K562 (cell line): ENCODE data around the gene B4GALT1. TPM values are rescaled to one million over a fixed set of nuclear protein-coding genes. Genes with fewer than 3 reads are reported as not detected.

Source experiments
- ATF4 ChIP-seq: fragments of 450-650 bp; formaldehyde crosslinking; IDR thresholded peaks from 2 replicates; pipeline ENCODE4 v1.4.0; 2022; ENCODE audit warnings: mild to moderate bottlenecking, moderate library complexity
- CEBPB ChIP-seq: fragments of 450-650 bp; IDR thresholded peaks from 2 replicates; pipeline ENCODE4 v1.6.1; 2016; ENCODE audit warnings: missing genetic modification characterization, missing compliant biosample characterization
- ELK1 ChIP-seq: sonication (generic); formaldehyde crosslinking; IDR thresholded peaks from 2 replicates; pipeline ENCODE4 v1.8.1; 2022; ENCODE audit warnings: missing genetic modification reagents
- HDAC8 ChIP-seq: fragments of 450-650 bp; IDR thresholded peaks from 2 replicates; pipeline ENCODE4 v1.6.1; 2016; ENCODE audit warnings: mild to moderate bottlenecking, missing genetic modification characterization, moderate library complexity, missing compliant biosample characterization
- IRF9 ChIP-seq: fragments of 450-650 bp; IDR thresholded peaks from 2 replicates; pipeline ENCODE4 v1.6.1; 2016; ENCODE audit warnings: missing biosample characterization, missing genetic modification characterization
- JUND ChIP-seq, 2 experiments: IDR thresholded peaks; 2 replicates in 1 of 2; 3 replicates in 1 of 2; pipeline ENCODE4 v1.6.1; 2011; ENCODE audit warnings: borderline replicate concordance in 2 of 2, low read depth in 2 of 2, low read length in 2 of 2, improper control_type of control experiment in 1 of 2, missing biosample characterization in 1 of 2, missing genetic modification characterization in 1 of 2, missing genetic modification reagents in 1 of 2
- NCOA4 ChIP-seq: fragments of 450-650 bp; IDR thresholded peaks from 2 replicates; pipeline ENCODE4 v1.6.1; 2018; ENCODE audit warnings: mild to moderate bottlenecking; ENCODE audit not compliant: partially characterized antibody
- NRF1 ChIP-seq, 2 experiments: fragments of 450-650 bp; IDR thresholded peaks in 1 of 2; conservative IDR thresholded peaks in 1 of 2; 2 replicates each; pipeline ENCODE4 v1.6.1; 2014; ENCODE audit warnings: mild to moderate bottlenecking in 2 of 2
- RAD21 ChIP-seq, 2 experiments: fragments of 250-450 bp in 1 of 2; fragments of 450-650 bp in 1 of 2; sonication (Bioruptor Pico) in 1 of 2; formaldehyde crosslinking in 1 of 2; IDR thresholded peaks in 1 of 2; conservative IDR thresholded peaks in 1 of 2; 2 replicates each; pipeline versions ENCODE4 v1.4.0 to v1.8.0; 2020 to 2022; ENCODE audit warnings: mild to moderate bottlenecking in 2 of 2, moderate library complexity in 1 of 2
- RB1 ChIP-seq: fragments of 450-650 bp; IDR thresholded peaks from 2 replicates; pipeline ENCODE4 v1.6.1; 2017; ENCODE audit warnings: low read depth, mild to moderate bottlenecking
- SIN3A ChIP-seq, 2 experiments: fragments of 150-350 bp in 1 of 2; IDR thresholded peaks; 2 replicates each; pipeline ENCODE4 v1.6.1; 2011 to 2016; ENCODE audit warnings: borderline replicate concordance in 2 of 2, low read depth in 2 of 2, low read length in 2 of 2, mild to moderate bottlenecking in 2 of 2, moderate library complexity in 2 of 2; ENCODE audit not compliant: control insufficient read depth in 1 of 2
- SOX6 ChIP-seq: fragments of 450-650 bp; IDR thresholded peaks from 2 replicates; pipeline ENCODE4 v1.6.1; 2014; ENCODE audit warnings: mild to moderate bottlenecking
- TBL1XR1 ChIP-seq, 2 experiments: IDR thresholded peaks; 2 replicates each; pipeline ENCODE4 v1.6.1; 2012; ENCODE audit warnings: improper control_type of control experiment in 2 of 2, low read length in 2 of 2, mild to moderate bottlenecking in 1 of 2
- TRIM25 ChIP-seq: fragments of 450-650 bp; IDR thresholded peaks from 2 replicates; pipeline ENCODE4 v1.7.0; 2016; ENCODE audit warnings: borderline replicate concordance
- TRIM28 ChIP-seq: fragments of 450-650 bp; IDR thresholded peaks from 2 replicates; pipeline ENCODE4 v1.6.1; 2017
- polyA plus RNA-seq, 8 experiments: library from polyadenylated mRNA; depleted of rRNA in 4 of 8; stranded (reverse) in 5 of 8; unstranded in 3 of 8; fragments of >200 nt; fragmentation: Nextera tagmentation in 2 of 8; fragmentation: Illumina TruSeq in 1 of 8; extraction: Ambion mirVana in 2 of 8; extraction: Trizol in 1 of 8; gene quantifications; 2 replicates each; pipeline versions ENCODE4 v1.2.1 to v1.2.3, GENCODE V29; 2011 to 2014; ENCODE audit warnings: inconsistent platforms in 1 of 8, missing spikeins in 1 of 8
- total RNA-seq, 7 experiments: library from RNA; depleted of rRNA in 6 of 7; stranded (reverse); fragments of >200 nt in 6 of 7; fragmentation: Illumina TruSeq in 2 of 7; extraction: Trizol in 2 of 7; gene quantifications; 2 replicates each; pipeline versions ENCODE4 v1.2.1 to v1.2.3, GENCODE V29; 2011 to 2021; ENCODE audit warnings: low replicate concordance in 1 of 7
- TF ChIP-seq, protein P1 (sequence below): fragments of 450-650 bp; IDR thresholded peaks from 2 replicates; pipeline ENCODE4 v1.6.1; 2016; ENCODE audit warnings: borderline replicate concordance
- TF ChIP-seq, protein P2 (sequence below), 2 experiments: fragments of 450-650 bp in 1 of 2; sonication (generic) in 1 of 2; formaldehyde crosslinking; conservative IDR thresholded peaks; 2 replicates each; pipeline versions ENCODE4 v1.4.0 to v1.8.1; 2020 to 2022; ENCODE audit warnings: mild to moderate bottlenecking in 1 of 2, missing genetic modification reagents in 1 of 2

The B4GALT1 gene
- total and polyA plus RNA-seq, 9 of the 15 experiments (the other 6 are each of a cell fraction or from before 2014, with no cell fraction given): 4.1 to 26.8 (median 7.1) TPM

GRCh38 chr9:33165263-33166151 is 1.6 kb downstream of the B4GALT1 start (continued):
- TF ChIP-seq JUND (IDR thresholded peaks at IDR 0.05; ENCODE audit: borderline replicate concordance, low read depth, low read length) (no peak; the same call in 1 of the 2 replicates), JUND (tag; IDR thresholded peaks at IDR 0.05; ENCODE audit: borderline replicate concordance, low read depth, low read length) (peak; percentile 49; the same call in 1 of the 3 replicates), SIN3A (IDR thresholded peaks at IDR 0.05; ENCODE audit: borderline replicate concordance in 2 of 2, control insufficient read depth in 1 of 2, low read depth in 2 of 2, low read length in 2 of 2) (0 out of 4 replicates have a peak, but pooled peaks of 1 of the 2 experiments have one; percentile 47), NCOA4 (no peak), IRF9 (tag) (peak; percentile 76; the same call in 1 of the 2 replicates), ELK1 (peak; percentile 97), TRIM25 (no peak), NRF1 (conservative IDR thresholded peaks at IDR 0.05 in 1 of 2, IDR thresholded peaks at IDR 0.05 in 1 of 2) (peak; percentile 30 to 34; a peak in 2 of 4 replicates), SOX6 (peak; percentile 42; the same call in 1 of the 2 replicates), TBL1XR1 (IDR thresholded peaks at IDR 0.05; ENCODE audit: low read length in 2 of 2) (peak in 1 of 2 experiments; percentile 25; a peak in 1 of 4 replicates), HDAC8 (no peak), ATF4 (CRISPR knock-in tag) (no peak; the same call in 1 of the 2 replicates), RB1 (no peak), RAD21 (CRISPR knock-in tag; conservative IDR thresholded peaks at IDR 0.05 in 1 of 2, IDR thresholded peaks at IDR 0.05 in 1 of 2) (no peak), TRIM28 (0 out of 2 replicates have a peak, but pooled peaks have one; percentile 22), CEBPB (tag) (peak; percentile 96)
- TF ChIP-seq, protein P1, sequence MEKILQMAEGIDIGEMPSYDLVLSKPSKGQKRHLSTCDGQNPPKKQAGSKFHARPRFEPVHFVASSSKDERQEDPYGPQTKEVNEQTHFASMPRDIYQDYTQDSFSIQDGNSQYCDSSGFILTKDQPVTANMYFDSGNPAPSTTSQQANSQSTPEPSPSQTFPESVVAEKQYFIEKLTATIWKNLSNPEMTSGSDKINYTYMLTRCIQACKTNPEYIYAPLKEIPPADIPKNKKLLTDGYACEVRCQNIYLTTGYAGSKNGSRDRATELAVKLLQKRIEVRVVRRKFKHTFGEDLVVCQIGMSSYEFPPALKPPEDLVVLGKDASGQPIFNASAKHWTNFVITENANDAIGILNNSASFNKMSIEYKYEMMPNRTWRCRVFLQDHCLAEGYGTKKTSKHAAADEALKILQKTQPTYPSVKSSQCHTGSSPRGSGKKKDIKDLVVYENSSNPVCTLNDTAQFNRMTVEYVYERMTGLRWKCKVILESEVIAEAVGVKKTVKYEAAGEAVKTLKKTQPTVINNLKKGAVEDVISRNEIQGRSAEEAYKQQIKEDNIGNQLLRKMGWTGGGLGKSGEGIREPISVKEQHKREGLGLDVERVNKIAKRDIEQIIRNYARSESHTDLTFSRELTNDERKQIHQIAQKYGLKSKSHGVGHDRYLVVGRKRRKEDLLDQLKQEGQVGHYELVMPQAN: no peak
- TF ChIP-seq, protein P2, sequence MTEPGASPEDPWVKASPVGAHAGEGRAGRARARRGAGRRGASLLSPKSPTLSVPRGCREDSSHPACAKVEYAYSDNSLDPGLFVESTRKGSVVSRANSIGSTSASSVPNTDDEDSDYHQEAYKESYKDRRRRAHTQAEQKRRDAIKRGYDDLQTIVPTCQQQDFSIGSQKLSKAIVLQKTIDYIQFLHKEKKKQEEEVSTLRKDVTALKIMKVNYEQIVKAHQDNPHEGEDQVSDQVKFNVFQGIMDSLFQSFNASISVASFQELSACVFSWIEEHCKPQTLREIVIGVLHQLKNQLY (CRISPR knock-in tag; conservative IDR thresholded peaks at IDR 0.05): no peak
